ENCODE results near the gene ATP2B1.

- TF ChIP-seq CTCF (IDR thresholded peaks at IDR 0.05) (no peak), POLR2A (IDR thresholded peaks at IDR 0.05) (no peak)
Observed at GRCh38 chr12:89673603-89674002, 35.0 kb downstream of the ATP2B1 start.

All from uterus (tissue), 2 donors.